ENCODE results near the gene GLIS1.
A peak's percentile ranks its signal among the peaks of the same experiment; 100 is the strongest.

The GLIS1 gene

GRCh38 chr1:53552981-53553733, 185.8 kb downstream of the GLIS1 start:
- DNase-seq (ENCODE audit: low read depth in 1 of 2, low spot score in 1 of 2), result no peak

- DNase-seq (ENCODE audit: low read depth in 1 of 2, low spot score in 1 of 2), result no peak
These were observed 186.7 kb downstream of the GLIS1 start for GRCh38 chr1:53552146-53552861.

- peak in 1 of 2 donors; percentile 0 for DNase-seq (ENCODE audit: low read depth in 1 of 2, low spot score in 1 of 2)
These were observed 187.5 kb downstream of the GLIS1 start for GRCh38 chr1:53551428-53551995.

- DNase-seq (ENCODE audit: low read depth in 1 of 2, low spot score in 1 of 2), result no peak
These were observed 188.7 kb downstream of the GLIS1 start for GRCh38 chr1:53550201-53550741.

GRCh38 chr1:53549781-53550180, 189.2 kb downstream of the GLIS1 start:
- no peak for DNase-seq (ENCODE audit: low read depth in 1 of 2, low spot score in 1 of 2)

- DNase-seq (ENCODE audit: low read depth in 1 of 2, low spot score in 1 of 2), result no peak
These were observed 189.7 kb downstream of the GLIS1 start for GRCh38 chr1:53549287-53549686.

- no peak for DNase-seq (ENCODE audit: low read depth in 1 of 2, low spot score in 1 of 2)
These were observed 190.9 kb downstream of the GLIS1 start for GRCh38 chr1:53548031-53548491.

GRCh38 chr1:53547231-53547790, 191.7 kb downstream of the GLIS1 start:
- no peak for DNase-seq (ENCODE audit: low read depth in 1 of 2, low spot score in 1 of 2)

GRCh38 chr1:53546409-53547155, 192.4 kb downstream of the GLIS1 start:
- DNase-seq (ENCODE audit: low read depth in 1 of 2, low spot score in 1 of 2), result no peak

GRCh38 chr1:53545663-53546408, 193.1 kb downstream of the GLIS1 start:
- no peak for DNase-seq (ENCODE audit: low read depth in 1 of 2, low spot score in 1 of 2)

- DNase-seq (ENCODE audit: low read depth in 1 of 2, low spot score in 1 of 2), result no peak
These were observed 194.0 kb downstream of the GLIS1 start for GRCh38 chr1:53544728-53545515.

GRCh38 chr1:53543778-53544695, 194.9 kb downstream of the GLIS1 start:
- no peak for DNase-seq (ENCODE audit: low read depth in 1 of 2, low spot score in 1 of 2)

- no peak for DNase-seq (ENCODE audit: low read depth in 1 of 2, low spot score in 1 of 2)
These were observed 195.7 kb downstream of the GLIS1 start for GRCh38 chr1:53543130-53543777.

GRCh38 chr1:53542551-53542950, 196.4 kb downstream of the GLIS1 start:
- DNase-seq (ENCODE audit: low read depth in 1 of 2, low spot score in 1 of 2), result no peak

GRCh38 chr1:53541761-53542550, 197.0 kb downstream of the GLIS1 start:
- no peak for DNase-seq (ENCODE audit: low read depth in 1 of 2, low spot score in 1 of 2)

GRCh38 chr1:53541263-53541625, 197.7 kb downstream of the GLIS1 start:
- no peak for DNase-seq (ENCODE audit: low read depth in 1 of 2, low spot score in 1 of 2)

Data from activated T-helper 1 cell treated with anti-CD3 and anti-CD28 coated beads, Interleukin-2, amount 50 U/mL, for 16 hours (primary cell).